GM19468 (cell line): ENCODE data around the gene EGFR.

ENCODE experiments used
- ATAC-seq: cut with Tn5 transposase; IDR thresholded peaks from one replicate; pipeline ENCODE4 v1.9.1; 2021; ENCODE audit warnings: mild to moderate bottlenecking, moderate library complexity, moderate number of reproducible peaks; ENCODE audit not compliant: unreplicated experiment; ENCODE audit errors: extremely low read depth

Gene EGFR

GRCh38 chr7:55113760-55114540 lies 95.1 kb downstream of the EGFR start:
- ATAC-seq = no peak

GRCh38 chr7:55117286-55117685 lies 98.5 kb downstream of the EGFR start:
- no peak for ATAC-seq

DNA sequence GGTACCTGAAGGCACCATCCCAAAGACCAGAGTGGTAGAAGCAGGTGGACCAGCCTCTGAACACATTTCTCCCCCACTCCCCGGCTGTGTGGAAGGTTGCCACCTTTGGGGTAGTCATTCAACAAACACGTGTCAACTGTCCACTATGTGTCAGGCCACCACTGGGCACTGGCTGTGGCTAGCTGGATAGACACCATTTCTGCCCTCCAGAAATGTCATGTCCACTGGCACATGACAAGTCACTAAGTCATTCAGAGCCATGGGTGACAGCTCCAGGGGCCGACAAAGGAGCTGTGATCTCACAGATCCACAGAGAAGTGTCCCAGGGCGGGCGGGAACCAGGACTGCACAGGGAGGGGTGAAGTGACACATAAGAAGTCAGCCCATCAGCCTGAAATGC lies 99.6 kb downstream of the EGFR start:
- no peak for ATAC-seq

GRCh38 chr7:55119571-55119970 lies 100.8 kb downstream of the EGFR start:
- no peak for ATAC-seq

DNA sequence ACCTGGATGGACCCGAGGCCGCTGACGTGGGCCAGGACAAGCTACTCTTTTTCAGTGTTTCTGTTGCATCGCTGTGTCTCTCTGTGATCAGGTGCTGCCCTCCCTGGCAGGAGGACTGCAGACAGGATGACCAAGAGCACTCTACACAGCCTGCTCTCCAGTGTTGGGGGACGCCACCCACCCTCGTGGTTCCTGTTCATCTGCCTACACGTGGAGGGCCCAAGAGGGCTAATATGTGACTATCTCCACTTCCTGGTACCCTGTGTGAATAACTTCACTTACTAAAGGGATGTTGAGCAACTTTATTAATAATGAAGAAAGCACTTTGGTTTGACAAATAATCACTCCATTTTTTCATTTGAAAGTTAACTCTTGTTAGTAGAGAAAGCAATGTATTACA lies 101.3 kb downstream of the EGFR start:
- no peak for ATAC-seq

- no peak for ATAC-seq
These were observed 101.8 kb downstream of the EGFR start for GRCh38 chr7:55120501-55121198.

DNA sequence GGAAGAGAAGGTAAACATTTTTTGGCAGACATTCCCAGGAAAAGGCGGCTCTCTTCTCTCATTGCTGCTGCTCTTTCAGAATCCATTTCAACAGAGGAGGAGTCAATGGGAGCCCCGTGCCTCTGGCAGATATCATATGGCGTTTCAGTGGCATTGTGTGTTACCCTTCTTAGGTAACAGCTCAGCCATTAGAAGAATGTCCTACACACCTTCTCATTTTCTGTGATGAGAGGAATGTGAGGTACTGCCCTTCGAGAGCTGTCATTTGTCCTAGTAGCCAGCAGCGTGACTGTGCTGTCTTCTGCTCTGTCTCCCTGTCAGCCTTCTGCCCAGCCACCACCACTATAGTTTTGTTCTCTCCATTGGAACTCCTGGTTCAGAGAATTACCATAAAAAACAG lies 102.4 kb downstream of the EGFR start:
- no peak for ATAC-seq

GRCh38 chr7:55122263-55122662 lies 103.4 kb downstream of the EGFR start:
- no peak for ATAC-seq

DNA sequence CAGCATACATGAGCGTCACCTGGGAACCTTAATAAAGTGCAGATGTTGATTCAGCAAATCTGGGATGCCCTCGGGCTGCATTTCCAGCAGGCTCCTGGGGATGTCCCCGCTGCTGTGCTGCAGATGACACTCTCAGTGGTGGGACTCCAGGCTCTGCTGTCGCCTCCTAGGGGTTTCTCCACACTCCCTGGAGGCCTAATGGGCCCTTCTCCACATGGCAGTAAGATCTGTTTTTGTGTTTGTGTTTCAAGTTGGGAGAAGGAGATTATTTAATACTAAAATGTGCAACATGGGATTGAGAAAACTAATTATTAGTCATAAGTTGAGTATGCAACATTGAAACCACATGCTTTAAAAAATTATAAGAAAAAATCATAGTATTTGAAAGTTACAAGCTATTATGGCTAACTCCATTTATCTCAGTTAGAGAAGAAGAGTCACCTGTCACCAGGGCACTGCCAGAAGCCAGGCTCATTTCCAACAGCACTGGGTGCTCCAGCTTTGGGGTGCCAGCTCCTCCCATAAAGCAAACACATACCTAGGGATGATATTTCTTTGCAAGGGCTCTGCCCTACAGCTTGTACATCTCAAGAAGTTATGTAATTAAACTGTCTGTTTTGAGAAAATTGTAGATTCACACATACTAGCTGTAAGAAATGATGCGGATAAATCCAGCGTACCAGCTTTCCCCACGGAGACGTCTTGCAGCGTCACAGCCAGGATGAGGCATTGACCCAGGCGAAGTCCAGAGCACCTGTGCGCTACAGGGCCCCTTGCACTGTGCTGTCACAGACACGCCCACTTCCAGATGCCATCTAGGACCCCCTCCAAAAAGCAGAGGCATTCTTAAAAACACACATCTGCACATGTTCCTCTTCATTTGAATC lies 106.4 kb downstream of the EGFR start:
- no peak for ATAC-seq

- ATAC-seq = no peak
These were observed 108.3 kb downstream of the EGFR start for GRCh38 chr7:55127135-55127551.

DNA sequence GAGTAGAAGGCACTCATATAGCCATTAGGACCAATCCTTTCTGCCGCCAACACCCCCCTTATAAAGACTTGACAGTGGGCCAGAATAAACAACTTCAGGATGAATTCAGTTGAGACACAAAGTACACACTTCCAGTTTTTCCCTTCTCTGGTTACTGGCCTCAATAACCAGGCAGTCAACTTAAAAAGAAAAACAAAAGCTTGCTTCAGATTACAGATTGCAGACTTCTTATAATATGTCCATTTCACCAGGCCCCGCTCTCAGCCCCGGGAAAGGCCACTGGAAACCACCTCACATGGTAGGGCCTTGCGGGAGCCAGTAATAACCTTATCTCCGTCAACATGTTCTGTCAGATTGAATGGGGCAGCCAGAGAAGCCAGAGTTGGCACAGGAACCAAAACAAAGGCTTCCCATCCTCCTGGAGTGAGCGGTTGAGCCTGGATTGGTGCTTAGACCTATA lies 108.8 kb downstream of the EGFR start:
- ATAC-seq = no peak

DNA sequence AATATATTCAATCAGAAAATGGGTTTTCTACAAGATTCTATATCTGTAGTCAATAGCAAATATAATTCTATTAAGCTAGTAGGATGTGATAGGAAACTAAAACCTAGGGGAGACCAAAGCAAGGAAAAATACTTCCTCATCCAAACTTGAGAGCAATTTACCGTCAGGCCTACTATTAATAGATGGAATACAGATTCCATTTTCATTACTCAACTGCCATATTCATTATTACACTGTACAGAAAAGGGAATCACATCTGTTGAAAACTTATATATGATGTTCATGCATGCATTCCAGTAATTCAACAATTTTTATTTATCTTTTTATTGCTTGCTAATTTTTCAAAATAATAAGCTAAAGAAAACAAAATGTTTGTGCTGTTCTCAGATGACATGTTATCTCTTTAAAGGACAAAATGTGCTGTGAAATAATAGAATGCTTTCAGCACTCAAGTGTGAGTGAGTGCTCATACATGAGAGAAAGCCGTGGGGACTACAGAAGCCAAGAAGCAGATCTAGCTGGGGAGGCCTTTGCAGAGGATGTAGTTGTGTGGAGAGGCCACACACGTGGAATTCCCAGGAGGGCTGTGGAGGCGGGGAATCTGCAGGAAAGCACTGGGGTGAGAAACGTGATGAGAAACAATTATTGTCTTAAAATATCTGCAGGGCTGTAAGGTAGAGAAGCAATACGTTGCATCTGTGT lies 110.0 kb downstream of the EGFR start:
- ATAC-seq = no peak

GRCh38 chr7:55129541-55130394 lies 111.0 kb downstream of the EGFR start:
- ATAC-seq = no peak

GRCh38 chr7:55130395-55131141 lies 111.8 kb downstream of the EGFR start:
- no peak for ATAC-seq

DNA sequence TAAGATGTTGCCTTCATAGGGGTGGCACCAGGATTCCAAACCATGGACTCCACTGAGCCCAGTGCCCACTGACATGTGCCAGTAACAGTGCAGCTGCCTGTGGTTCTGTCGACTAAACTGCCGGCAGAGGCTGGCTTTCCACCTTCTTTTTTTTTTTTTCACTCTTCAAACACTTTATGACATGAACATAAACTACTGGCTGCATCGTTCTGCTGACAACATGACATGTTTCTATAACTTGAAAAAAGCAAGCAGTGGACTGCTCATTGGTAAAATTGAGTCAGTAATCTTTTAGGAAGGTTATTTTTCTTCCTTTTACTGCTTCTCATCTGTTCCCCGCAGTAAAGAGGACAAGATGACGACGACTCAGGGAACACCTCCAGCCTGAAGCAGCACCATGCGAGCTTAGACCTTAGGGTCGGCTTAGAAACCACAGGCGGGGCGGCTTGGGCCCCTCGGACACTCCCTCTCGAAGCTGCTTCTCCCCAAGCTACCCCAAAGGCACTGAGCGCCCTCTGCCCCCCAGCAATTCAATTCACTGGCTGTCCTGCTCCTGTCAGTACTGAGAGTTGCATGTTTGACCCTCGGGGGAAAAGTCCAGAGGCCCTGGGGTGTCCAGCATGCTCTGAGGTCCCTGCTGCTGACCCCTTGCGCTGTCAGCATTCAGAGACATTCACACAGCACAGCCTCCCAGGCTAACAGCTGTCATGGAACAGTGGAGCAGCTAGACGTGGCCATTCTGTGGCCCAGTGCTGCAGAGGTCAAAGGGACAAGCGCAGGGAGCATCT lies 112.5 kb downstream of the EGFR start:
- ATAC-seq = no peak

- no peak for ATAC-seq
These were observed 113.7 kb downstream of the EGFR start for GRCh38 chr7:55132550-55132889.

- ATAC-seq = no peak
These were observed 114.2 kb downstream of the EGFR start for GRCh38 chr7:55132890-55133551.
